Lung (tissue), 12 donors: ENCODE measurements around the gene SOX5. TPM values are rescaled to one million over a fixed set of nuclear protein-coding genes. Genes with fewer than 3 reads are reported as not detected.

ENCODE experiments used
- ATAC-seq: fragments of 200-7000 bp; cut with Tn5 transposase; one replicate; pipeline ENCODE4 v1.9.1; 2020; ENCODE audit warnings: moderate number of reproducible peaks; ENCODE audit not compliant: insufficient read depth, low FRiP score
- DNase-seq, 3 donors: peaks; one replicate each; pipeline ENCODE4 v3.0.0-alpha.2; 2013 to 2017
- H3K27ac ChIP-seq, 2 donors: one replicate each; pipeline ENCODE4 v1.5.1; 2013; ENCODE audit warnings: mild to moderate bottlenecking in 2 of 2, moderate library complexity in 2 of 2, control low read depth in 1 of 2, inconsistent platforms in 1 of 2, low read depth in 1 of 2, low read length in 1 of 2
- H3K27me3 ChIP-seq, 3 donors: one replicate each; pipeline ENCODE4 v1.5.1; 2013; ENCODE audit warnings: low read length in 2 of 3; ENCODE audit not compliant: control insufficient read depth in 3 of 3, insufficient read depth in 3 of 3
- H3K36me3 ChIP-seq, 4 donors: one replicate each; pipeline ENCODE4 v1.5.1; 2013; ENCODE audit warnings: low read length in 4 of 4, mild to moderate bottlenecking in 1 of 4, moderate library complexity in 1 of 4; ENCODE audit not compliant: control insufficient read depth in 4 of 4, insufficient read depth in 4 of 4
- H3K4me1 ChIP-seq, 5 donors: one replicate each; pipeline ENCODE4 v1.5.1; 2013; ENCODE audit warnings: low read length in 5 of 5, mild to moderate bottlenecking in 2 of 5, moderate library complexity in 1 of 5; ENCODE audit not compliant: control insufficient read depth in 5 of 5, insufficient read depth in 5 of 5
- H3K4me3 ChIP-seq: one replicate; pipeline ENCODE4 v1.5.1; 2013; ENCODE audit warnings: mild to moderate bottlenecking, control low read depth, moderate library complexity
- H3K9ac ChIP-seq, 2 donors: one replicate each; pipeline ENCODE4 v1.5.1; 2013; ENCODE audit warnings: low read length in 2 of 2, control low read depth in 1 of 2; ENCODE audit not compliant: insufficient read depth in 1 of 2
- H3K9me3 ChIP-seq, 4 donors: one replicate each; pipeline ENCODE4 v1.5.1; 2013; ENCODE audit warnings: low read length in 3 of 4, mild to moderate bottlenecking in 1 of 4, moderate library complexity in 1 of 4; ENCODE audit not compliant: control insufficient read depth in 4 of 4, insufficient read depth in 3 of 4
- CTCF ChIP-seq: IDR thresholded peaks from 2 replicates; pipeline ENCODE4 v1.5.1; 2012; ENCODE audit warnings: mild to moderate bottlenecking; ENCODE audit errors: control extremely low read depth, extremely low read depth
- WGBS, 2 donors: extraction: QIAGEN DNeasy Blood & Tissue Kit; methylation state at CpG; one replicate each; pipeline ENCODE4 v1.1.7; 2013; 5-methylcytosine and 5-hydroxymethylcytosine counted together
- polyA plus RNA-seq, 2 donors: library from polyadenylated mRNA; stranded (reverse); fragments of 200-250 nt; gene quantifications; one replicate each; pipeline ENCODE4 v1.2.1, GENCODE V29; 2013
- total RNA-seq, 2 donors: library from RNA; depleted of rRNA in 1 of 2; stranded (reverse); fragments of >200 nt in 1 of 2; gene quantifications; one replicate each; pipeline ENCODE4 v1.2.1, GENCODE V29; 2014 to 2021
- donor health status: control.
- donor health status: control.
- donor health status: Bipolar disorder and iron deficiency.
- donor health status: healthy.
- donor health status: DM: yes; HTN: yes; CAD: no.

Gene SOX5
- total and polyA plus RNA-seq, 4 donors: 1.0 to 71.4 (median 7.2) TPM

DNA sequence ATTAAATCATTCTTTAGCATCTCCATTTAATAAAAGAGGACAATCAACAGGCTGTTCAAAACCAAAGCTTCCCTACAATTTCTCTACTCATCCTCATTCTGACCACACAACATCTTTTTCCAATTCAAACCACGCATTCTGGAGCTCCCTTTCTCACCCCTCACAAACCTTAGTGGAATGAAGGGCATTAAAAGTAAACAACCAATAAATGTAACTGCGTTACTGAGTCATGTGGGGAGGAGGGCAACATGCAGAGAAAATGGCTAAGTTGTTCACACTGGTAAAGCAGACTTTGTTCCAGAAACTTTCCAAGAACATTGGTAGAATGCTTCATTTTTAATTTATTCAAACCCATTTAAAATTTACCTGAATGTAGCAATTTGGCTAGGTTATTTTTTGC, 19.6 kb downstream of the SOX5 start:
- no peak for TF ChIP-seq CTCF
- no peaks in the 10 kb centered on the region for H3K36me3 ChIP-seq
- H3K9ac ChIP-seq: no peak overlapping the region
- WGBS, 2 donors: 66 to 91% methylated on average over 2 of the region's 2 CpGs
- no peak overlapping the region for H3K4me3 ChIP-seq
- no peak for DNase-seq
- H3K27me3 ChIP-seq: no peaks in the 10 kb centered on the region
- ATAC-seq: no peak
- no peaks in the 10 kb centered on the region for H3K9me3 ChIP-seq
- H3K27ac ChIP-seq: no peak overlapping the region
- no peaks in the 10 kb centered on the region for H3K4me1 ChIP-seq

DNA sequence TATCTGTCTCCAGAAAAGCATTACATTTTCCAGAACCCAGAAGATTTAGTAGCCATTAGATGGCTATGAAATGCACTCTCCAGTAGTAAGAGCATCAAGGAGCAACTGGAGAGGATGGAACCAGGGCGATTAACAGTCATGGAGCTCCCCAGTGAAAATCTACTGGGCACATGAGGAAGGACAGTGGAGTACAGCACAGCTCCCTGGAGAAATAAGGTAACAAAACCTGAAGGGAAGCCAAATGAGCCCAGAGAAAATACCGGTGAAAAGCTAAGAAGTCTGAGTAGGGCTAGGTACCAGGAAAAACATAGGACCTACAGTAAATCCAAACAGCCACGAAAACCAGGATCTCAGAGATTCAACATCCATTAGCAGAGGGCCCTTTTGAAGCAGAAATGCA, 21.6 kb downstream of the SOX5 start:
- 86 to 87% methylated on average over 3 of the region's 3 CpGs for WGBS, 2 donors
- Histone ChIP-seq H3K9ac (no peak overlapping the region), H3K4me1 (no peaks in the 10 kb centered on the region), H3K4me3 (no peak overlapping the region), H3K27ac (no peak overlapping the region), H3K36me3 (no peaks in the 10 kb centered on the region), H3K27me3 (no peaks in the 10 kb centered on the region), H3K9me3 (no peaks in the 10 kb centered on the region)
- ATAC-seq (no peak), DNase-seq (no peak)
- TF ChIP-seq CTCF: no peak

DNA sequence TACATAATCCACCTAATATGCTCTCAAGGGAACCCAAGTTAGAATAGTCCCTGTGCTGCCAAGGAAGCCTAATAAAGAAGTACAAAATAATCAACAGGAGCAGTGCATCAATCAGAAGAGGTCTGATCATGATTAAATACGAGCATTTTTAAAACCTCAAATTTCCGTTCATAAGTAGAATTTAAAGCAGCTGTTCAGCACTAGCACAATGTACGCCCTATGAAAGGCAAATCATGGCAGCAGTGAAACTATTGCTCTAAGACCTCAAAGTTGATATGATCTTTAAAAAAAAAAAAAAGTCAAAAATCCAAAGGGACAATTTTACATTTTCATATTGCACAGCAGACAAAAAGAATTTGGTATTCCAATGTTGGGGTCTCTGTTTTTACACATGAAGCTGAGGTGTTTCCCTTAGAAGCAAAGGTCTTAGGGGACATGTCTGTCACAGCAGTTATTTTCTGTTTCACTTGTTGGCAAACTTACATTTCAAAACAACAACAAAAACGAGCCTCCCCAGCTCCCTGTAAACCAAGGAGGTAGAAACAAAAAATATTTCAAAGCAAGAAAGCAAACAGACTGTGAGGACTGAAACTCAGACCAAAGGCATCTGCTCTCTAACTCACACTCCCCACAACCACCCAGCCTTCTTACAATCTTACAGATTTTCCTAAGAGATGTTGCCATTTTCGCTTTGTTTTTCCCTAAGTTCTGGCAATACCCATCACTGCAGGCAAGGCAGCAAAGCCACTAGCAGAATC, 28.2 kb downstream of the SOX5 start:
- Histone ChIP-seq H3K9me3 (no peaks in the 10 kb centered on the region), H3K27ac (no peak overlapping the region), H3K36me3 (no peaks in the 10 kb centered on the region), H3K9ac (no peak overlapping the region), H3K4me1 (peaks cover 0 to 3% (median 0%) of the 10 kb centered on the region in 5 donors), H3K27me3 (no peaks in the 10 kb centered on the region), H3K4me3 (no peak overlapping the region)
- DNase-seq (peak in 2 of 3 donors; percentile 16 to 35), ATAC-seq (no peak)
- TF ChIP-seq CTCF: no peak
- 75 to 81% methylated on average over 5 of the region's 5 CpGs for WGBS, 2 donors

- 91 to 97% methylated on average over 3 of the region's 3 CpGs for WGBS, 2 donors
- no peak overlapping the region for H3K9ac ChIP-seq
These were observed 37.9 kb downstream of the SOX5 start for GRCh38 chr12:23911574-23911973.

More at GRCh38 chr12:23911574-23911973, 37.9 kb downstream of the SOX5 start:
- no peak for DNase-seq
- H3K27ac ChIP-seq: no peak overlapping the region
- H3K4me1 ChIP-seq: no peaks in the 10 kb centered on the region
- H3K36me3 ChIP-seq: no peaks in the 10 kb centered on the region
- TF ChIP-seq CTCF: no peak
- H3K9me3 ChIP-seq: no peaks in the 10 kb centered on the region
- no peak overlapping the region for H3K4me3 ChIP-seq
- no peak for ATAC-seq
- no peaks in the 10 kb centered on the region for H3K27me3 ChIP-seq
